Naive thymus-derived CD4-positive, alpha-beta T cell (primary cell): Measurements from ENCODE around the gene SMCO4. TPM values are rescaled to one million over a fixed set of nuclear protein-coding genes. Genes with fewer than 3 reads are reported as not detected.
"Not testable (repeated sequence)": the region's sequence is repeated elsewhere in the genome, so short reads cannot be mapped to it uniquely, and the experiment has no call there.

Source experiments
- ATAC-seq: fragments of 150-1000 bp; cut with Tn5 transposase; 2 replicates; pipeline ENCODE4 v1.10.0; 2021; ENCODE audit warnings: mild to moderate bottlenecking, moderate library complexity
- CTCF ChIA-PET: fragments of 350-600 bp; sonication (Branson Sonifier 250); formaldehyde crosslinking; loops from one replicate; lab custom pipeline; 2021; ENCODE audit warnings: antibody characterized with exemption; lab: Charles Lee
- POLR2A ChIA-PET: fragments of 350-600 bp; sonication (Branson Sonifier 250); formaldehyde crosslinking; loops from one replicate; lab custom pipeline; 2021; ENCODE audit warnings: antibody characterized with exemption, inconsistent platforms; lab: Charles Lee
- DNase-seq, 9 donors: peaks; one replicate each; pipeline versions ENCODE4 v3.0.0 to v3.0.0-alpha.2; 2020 to 2022; ENCODE audit warnings: mixed read lengths in 1 of 9
- H3K27ac ChIP-seq: one replicate; pipeline ENCODE4 v1.7.0; 2013; ENCODE audit warnings: mild to moderate bottlenecking, low read depth, low read length, moderate library complexity
- H3K27me3 ChIP-seq, 2 donors: one replicate each; pipeline ENCODE4 v1.7.0; 2013; ENCODE audit warnings: low read length in 2 of 2, mild to moderate bottlenecking in 2 of 2, moderate library complexity in 2 of 2; ENCODE audit not compliant: control insufficient read depth in 2 of 2, insufficient read depth in 2 of 2
- H3K36me3 ChIP-seq, 3 experiments: 1 replicate in 2 of 3; 2 replicates in 1 of 3; pipeline ENCODE4 v1.7.0; 2013; ENCODE audit warnings: low read length in 3 of 3, mild to moderate bottlenecking in 3 of 3, moderate library complexity in 1 of 3; ENCODE audit not compliant: insufficient read depth in 3 of 3, control insufficient read depth in 2 of 3
- H3K4me1 ChIP-seq, 2 donors: one replicate each; pipeline ENCODE4 v1.7.0; 2013; ENCODE audit warnings: low read length in 2 of 2, mild to moderate bottlenecking in 2 of 2, moderate library complexity in 1 of 2; ENCODE audit not compliant: control insufficient read depth in 2 of 2, insufficient read depth in 2 of 2
- H3K4me3 ChIP-seq: 2 replicates; pipeline ENCODE4 v1.7.0; 2013; ENCODE audit warnings: mild to moderate bottlenecking, low read length
- H3K9me3 ChIP-seq, 3 experiments: 1 replicate in 2 of 3; 2 replicates in 1 of 3; pipeline ENCODE4 v1.7.0; 2013; ENCODE audit warnings: low read length in 3 of 3; ENCODE audit not compliant: control insufficient read depth in 2 of 3
- H3K27ac Mint-ChIP-seq, 9 donors: one replicate each; pipeline ENCODE4 v1.8.0; 2020 to 2022; ENCODE audit warnings: mixed read lengths in 9 of 9, mild to moderate bottlenecking in 8 of 9, moderate library complexity in 5 of 9, inconsistent platforms in 2 of 9
- H3K27me3 Mint-ChIP-seq, 5 donors: one replicate each; pipeline ENCODE4 v1.8.0; 2021 to 2022; ENCODE audit warnings: mixed read lengths in 5 of 5, mild to moderate bottlenecking in 1 of 5
- H3K36me3 Mint-ChIP-seq, 5 donors: one replicate each; pipeline ENCODE4 v1.8.0; 2020 to 2022; ENCODE audit warnings: mixed read lengths in 5 of 5, mild to moderate bottlenecking in 3 of 5, inconsistent platforms in 1 of 5
- H3K4me1 Mint-ChIP-seq, 7 donors: one replicate each; pipeline ENCODE4 v1.8.0; 2020 to 2022; ENCODE audit warnings: mixed read lengths in 7 of 7, mild to moderate bottlenecking in 3 of 7, inconsistent platforms in 1 of 7
- H3K4me3 Mint-ChIP-seq, 10 donors: one replicate each; pipeline ENCODE4 v1.8.0; 2020 to 2022; ENCODE audit warnings: mild to moderate bottlenecking in 10 of 10, mixed read lengths in 10 of 10, moderate library complexity in 6 of 10, inconsistent platforms in 2 of 10
- H3K9me3 Mint-ChIP-seq, 11 donors: one replicate each; pipeline ENCODE4 v1.8.0; 2020 to 2022; ENCODE audit warnings: mixed read lengths in 11 of 11, mild to moderate bottlenecking in 4 of 11, inconsistent platforms in 1 of 11, moderate library complexity in 1 of 11
- intact Hi-C, 2 donors: fragments of 100-400 bp; cut with micrococcal nuclease; formaldehyde crosslinking; loops; one replicate each; pipeline ENCODE4 v1.15.1; 2023
- polyA plus RNA-seq, 2 donors: library from polyadenylated mRNA; unstranded; fragments of 300-500 nt; fragmentation: Illumina TruSeq; gene quantifications; one replicate each; pipeline ENCODE4 v1.2.3, GENCODE V29; 2021
- total RNA-seq, 6 experiments: library from RNA in 5 of 6; stranded (reverse) in 5 of 6; gene quantifications; 1 replicate in 5 of 6; 2 replicates in 1 of 6; pipeline ENCODE4 v1.2.3 and lab custom pipeline; 2021 to 2026

SMCO4 gene
- total and polyA plus RNA-seq, 7 experiments from 2014 or later: 0.97 to 34.7 (median 3.9) TPM

DNA sequence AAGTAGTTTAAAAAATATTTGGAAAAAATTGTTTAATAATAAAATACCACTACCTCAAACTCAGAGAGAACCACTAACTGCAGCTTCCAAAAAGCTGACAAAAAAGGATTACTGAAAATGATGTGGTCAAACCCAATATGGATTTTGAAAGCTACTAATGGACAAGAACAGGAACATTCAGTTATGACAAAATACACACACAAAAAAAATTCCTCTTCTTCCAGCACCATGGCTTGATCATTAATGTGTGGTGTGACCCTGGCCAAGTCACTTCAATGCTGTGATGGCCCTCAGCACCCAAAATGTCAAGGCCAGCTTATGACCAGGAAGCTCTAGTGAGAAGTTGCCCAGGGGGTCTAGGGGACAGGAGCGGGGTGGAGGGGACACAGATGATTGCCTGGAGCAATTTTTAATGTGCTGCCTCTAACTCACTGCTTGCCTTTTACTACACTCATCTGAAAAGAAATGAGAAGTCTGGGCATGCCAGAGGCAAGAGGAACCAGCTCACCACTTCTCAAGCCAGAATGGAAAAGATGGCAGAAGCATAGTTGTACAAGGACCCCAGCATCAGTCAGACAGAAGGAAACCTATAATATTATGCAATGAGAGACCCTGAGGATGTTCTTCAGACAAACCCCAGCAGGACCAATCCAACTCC, 2.2 kb downstream of the SMCO4 start:
- H3K27me3 ChIP-seq: no peaks in the 10 kb centered on the region
- H3K27ac ChIP-seq: no peak overlapping the region
- H3K9me3 Mint-ChIP-seq: no peaks in the 10 kb centered on the region
- H3K27ac Mint-ChIP-seq: peak overlapping the region in 2 of 9 donors; percentile 48 to 63
- ChIA-PET CTCF (interaction anchor here (1.2 to 1.3 kb wide), 2 partner anchors 12 to 306 kb away, joined by 3 to 4 read pairs; no protein-coding TSS in a partner anchor), POLR2A (interaction anchor here (1.2 kb wide), 1 partner anchor 201 kb away, joined by 3 read pairs; the partner anchor contains the start of genes C11orf54 and TAF1D)
- no peaks in the 10 kb centered on the region for H3K4me1 ChIP-seq
- peak overlapping the region in 8 of 10 donors; percentile 29 to 63 (median 50) for H3K4me3 Mint-ChIP-seq
- no peaks in the 10 kb centered on the region for H3K36me3 Mint-ChIP-seq
- H3K9me3 ChIP-seq: no peaks in the 10 kb centered on the region
- H3K27me3 Mint-ChIP-seq: peaks cover 0 to 7% (median 0%) of the 10 kb centered on the region in 5 donors
- intact Hi-C loops: loop anchor here (5.0 to 10.0 kb wide), 5 partner anchors 156 to 1526 kb away; partner anchors contain the start of genes ANKRD49 (in 1 of the 2), MED17 (in 1 of the 2), MRE11 (in 1 of the 2) and PANX1 (in 1 of the 2)
- H3K4me3 ChIP-seq: no peak overlapping the region
- no peaks in the 10 kb centered on the region for H3K36me3 ChIP-seq
- DNase-seq (no peak), ATAC-seq (no peak)
- H3K4me1 Mint-ChIP-seq: peaks cover 6 to 59% (median 23%) of the 10 kb centered on the region in 7 donors

DNA sequence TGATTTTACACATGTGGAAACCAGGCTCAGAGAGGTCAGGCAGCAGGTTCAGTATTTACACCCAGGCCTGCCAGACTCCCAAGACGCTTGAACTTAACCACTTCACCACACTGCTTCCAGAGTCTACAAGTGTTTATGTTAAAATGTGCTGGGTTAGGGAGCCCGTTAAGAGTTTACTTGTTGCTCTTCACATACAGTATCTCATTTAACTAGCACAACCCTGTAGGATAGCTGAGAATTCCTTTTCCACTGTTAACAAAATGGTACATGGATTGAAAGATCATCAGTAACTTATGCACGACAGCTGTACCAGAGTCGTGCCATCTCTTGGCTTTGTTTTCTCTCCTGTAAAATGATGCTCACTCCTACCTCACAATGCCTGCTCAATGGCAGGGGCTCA, 2.9 kb downstream of the SMCO4 start:
- intact Hi-C loops: loop anchor here (5.0 to 10.0 kb wide), 5 partner anchors 156 to 1527 kb away; partner anchors contain the start of genes ANKRD49 (in 1 of the 2), MED17 (in 1 of the 2), MRE11 (in 1 of the 2) and PANX1 (in 1 of the 2)
- Mint-ChIP-seq H3K27ac (no peak overlapping the region), H3K9me3 (no peaks in the 10 kb centered on the region), H3K27me3 (peaks cover 0 to 4% (median 0%) of the 10 kb centered on the region in 5 donors), H3K4me3 (no peak overlapping the region), H3K4me1 (peaks cover 6 to 66% (median 23%) of the 10 kb centered on the region in 7 donors), H3K36me3 (no peaks in the 10 kb centered on the region)
- Histone ChIP-seq H3K9me3 (no peaks in the 10 kb centered on the region), H3K4me3 (no peak overlapping the region), H3K27me3 (no peaks in the 10 kb centered on the region), H3K36me3 (no peaks in the 10 kb centered on the region), H3K4me1 (no peaks in the 10 kb centered on the region), H3K27ac (no peak overlapping the region)
- POLR2A ChIA-PET: no interaction called here
- CTCF ChIA-PET: interaction anchor here (0.6 to 1.2 kb wide), 2 partner anchors 45 to 306 kb away, joined by 3 read pairs; no protein-coding TSS in a partner anchor
- DNase-seq (no peak), ATAC-seq (no peak)

DNA sequence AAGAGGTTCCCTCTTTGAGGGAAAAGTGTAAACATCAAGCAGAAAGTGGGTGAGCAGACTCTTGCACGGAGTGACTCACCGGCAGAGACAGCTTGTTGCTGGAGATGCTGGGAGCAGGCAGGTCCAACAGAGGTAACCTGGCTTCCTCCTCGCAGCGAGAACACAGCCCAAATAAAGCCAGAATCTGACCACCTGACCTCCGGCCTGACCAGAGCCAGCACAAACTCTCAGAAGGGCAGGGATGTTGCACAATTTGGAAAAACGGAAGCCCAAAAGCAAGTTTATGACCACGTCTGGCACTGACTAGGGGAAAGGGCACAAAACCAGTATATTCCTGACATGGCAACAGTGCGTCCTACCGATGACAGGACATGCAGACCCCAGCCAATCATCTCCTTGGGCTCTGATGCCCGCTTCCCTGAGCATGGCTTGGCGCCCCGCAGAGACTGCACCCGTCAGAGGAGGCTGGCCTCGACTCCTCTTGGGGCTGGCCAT, 5.4 kb downstream of the SMCO4 start:
- POLR2A ChIA-PET: no interaction called here
- H3K36me3 Mint-ChIP-seq: no peaks in the 10 kb centered on the region
- ATAC-seq: peak; percentile 39

DNA sequence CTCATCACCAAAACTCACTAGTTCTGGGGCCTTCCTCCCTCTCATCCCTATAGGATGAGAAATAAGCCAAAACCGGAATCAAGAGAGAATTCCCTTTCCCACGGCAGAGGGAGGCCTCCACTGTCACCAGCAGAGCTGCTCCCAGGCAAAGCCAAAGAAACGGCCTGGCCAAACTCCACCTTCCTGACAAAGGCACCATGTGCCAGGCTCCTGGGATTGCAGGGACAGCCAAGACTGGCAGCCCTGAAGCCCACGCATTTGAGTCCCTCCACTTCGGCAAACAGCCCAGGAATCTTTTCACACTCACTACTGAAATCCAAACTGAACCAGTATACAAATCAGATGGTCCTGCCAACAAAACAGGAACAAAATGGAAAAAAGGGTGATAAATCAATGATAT, 6.1 kb downstream of the SMCO4 start:
- DNase-seq (no peak), ATAC-seq (no peak)
- Mint-ChIP-seq H3K4me1 (peaks cover 0 to 66% (median 4%) of the 10 kb centered on the region in 7 donors), H3K27me3 (no peaks in the 10 kb centered on the region), H3K27ac (no peak overlapping the region), H3K4me3 (no peak overlapping the region), H3K36me3 (no peaks in the 10 kb centered on the region), H3K9me3 (no peaks in the 10 kb centered on the region)
- Histone ChIP-seq H3K36me3 (no peaks in the 10 kb centered on the region), H3K4me3 (no peak overlapping the region), H3K4me1 (no peaks in the 10 kb centered on the region), H3K27me3 (no peaks in the 10 kb centered on the region), H3K27ac (no peak overlapping the region), H3K9me3 (no peaks in the 10 kb centered on the region)
- intact Hi-C loops: no loop called here
- CTCF ChIA-PET: no interaction called here
- POLR2A ChIA-PET: no interaction called here

More for the DNA sequence above, 5.4 kb downstream of the SMCO4 start:
- CTCF ChIA-PET: no interaction called here
- H3K9me3 Mint-ChIP-seq: no peaks in the 10 kb centered on the region
- no peaks in the 10 kb centered on the region for H3K4me1 ChIP-seq
- DNase-seq: no peak
- no peaks in the 10 kb centered on the region for H3K9me3 ChIP-seq
- no peak overlapping the region for H3K27ac Mint-ChIP-seq
- H3K4me1 Mint-ChIP-seq: peaks cover 0 to 62% (median 9%) of the 10 kb centered on the region in 7 donors
- H3K27ac ChIP-seq: no peak overlapping the region
- no peaks in the 10 kb centered on the region for H3K27me3 ChIP-seq
- no peak overlapping the region for H3K4me3 ChIP-seq
- no peaks in the 10 kb centered on the region for H3K27me3 Mint-ChIP-seq
- no peaks in the 10 kb centered on the region for H3K36me3 ChIP-seq
- intact Hi-C loops: no loop called here
- no peak overlapping the region for H3K4me3 Mint-ChIP-seq

DNA sequence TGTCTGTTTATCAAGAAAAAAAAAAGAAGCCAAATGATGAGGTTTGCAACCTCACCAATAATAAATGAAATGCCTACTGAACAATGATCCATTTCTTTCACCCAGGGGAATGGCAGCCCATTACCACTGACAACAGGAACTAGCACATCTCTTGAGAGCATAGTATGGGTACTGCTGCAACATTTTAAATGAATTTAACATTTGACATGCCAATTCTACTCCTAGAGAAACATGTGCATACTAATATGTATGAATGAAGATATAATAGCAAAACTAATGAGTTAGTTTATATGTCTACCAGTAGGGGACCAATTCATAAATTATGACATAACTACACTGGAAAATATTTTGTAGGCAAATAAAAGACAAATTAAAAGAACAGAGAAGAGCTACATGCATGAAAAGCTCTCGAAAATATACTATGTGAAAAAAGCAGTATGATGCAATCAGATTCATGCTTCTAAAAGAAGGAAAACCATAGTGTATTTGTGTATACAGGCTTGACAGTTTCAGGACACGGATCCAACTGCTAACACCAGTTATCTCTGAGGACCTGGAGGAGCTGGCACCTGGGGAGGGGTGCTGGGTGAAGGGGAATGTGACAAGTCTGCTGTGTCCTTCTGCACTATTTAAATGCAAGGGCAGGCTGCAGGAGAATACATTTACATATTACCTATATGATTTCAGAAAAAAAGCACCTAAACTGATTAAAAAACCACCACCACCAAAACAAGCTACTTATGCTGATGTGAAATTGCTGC, 6.9 kb downstream of the SMCO4 start:
- Histone ChIP-seq H3K36me3 (no peaks in the 10 kb centered on the region), H3K4me1 (no peaks in the 10 kb centered on the region), H3K27me3 (no peaks in the 10 kb centered on the region), H3K27ac (no peak overlapping the region), H3K4me3 (no peak overlapping the region), H3K9me3 (no peaks in the 10 kb centered on the region)
- no peak for DNase-seq
- Mint-ChIP-seq H3K4me3 (no peak overlapping the region), H3K4me1 (peaks cover 0 to 67% (median 0%) of the 10 kb centered on the region in 7 donors), H3K36me3 (peaks cover 0 to under 1% (median 0%) of the 10 kb centered on the region in 5 donors), H3K27ac (no peak overlapping the region), H3K9me3 (no peaks in the 10 kb centered on the region), H3K27me3 (no peaks in the 10 kb centered on the region)
- intact Hi-C loops: no loop called here
- ChIA-PET POLR2A (no interaction called here), CTCF (no interaction called here)
- ATAC-seq: no peak

DNA sequence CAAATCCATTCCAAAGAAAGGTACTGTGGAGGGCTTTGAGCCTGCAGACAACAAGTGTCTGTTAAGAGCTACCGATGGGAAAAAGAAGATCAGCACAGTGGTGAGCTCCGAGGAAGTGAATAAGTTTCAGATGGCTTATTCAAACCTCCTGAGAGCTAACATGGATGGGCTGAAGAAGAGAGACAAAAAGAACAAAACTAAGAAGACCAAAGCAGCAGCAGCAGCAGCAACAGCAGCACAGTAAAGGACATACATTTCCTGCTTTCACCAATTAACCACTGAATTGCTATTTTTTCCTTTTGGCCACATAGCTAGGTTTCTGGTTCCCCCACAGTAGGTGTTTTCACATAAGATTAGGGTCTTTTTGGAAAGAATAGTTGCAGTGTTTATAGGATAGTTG, 7.6 kb downstream of the SMCO4 start:
- intact Hi-C loops, H3K27me3 ChIP-seq, DNase-seq, POLR2A ChIA-PET, ATAC-seq, CTCF ChIA-PET, H3K9me3 Mint-ChIP-seq, H3K36me3 ChIP-seq, H3K27me3 Mint-ChIP-seq, H3K4me3 ChIP-seq, H3K36me3 Mint-ChIP-seq, H3K9me3 ChIP-seq, H3K4me1 ChIP-seq, H3K27ac ChIP-seq: not testable (repeated sequence)
- peak overlapping the region in 1 of 10 donors; percentile 54 for H3K4me3 Mint-ChIP-seq
- peaks cover 2 to 69% (median 4%) of the 10 kb centered on the region in 7 donors for H3K4me1 Mint-ChIP-seq
- H3K27ac Mint-ChIP-seq: peak overlapping the region in 1 of 9 donors; percentile 66
